HEK293 (cell line): ENCODE measurements around the gene FBXW11.

Source experiments
- CTCF ChIA-PET: fragments of 350-600 bp; formaldehyde crosslinking; extraction: SDS; loops from one replicate; lab custom pipeline; 2021; ENCODE audit warnings: antibody characterized with exemption; lab: Yijun Ruan, JAX
- POLR2A ChIA-PET: fragments of 300-600 bp; formaldehyde crosslinking; extraction: SDS; loops from one replicate; lab custom pipeline; 2020; ENCODE audit warnings: antibody characterized with exemption, inconsistent platforms; lab: Yijun Ruan, JAX
- H3K27ac ChIP-seq: fragments of 200-500 bp; sonication (Bioruptor generic); 2 replicates; pipeline ENCODE4 v1.5.1; 2014; ENCODE audit warnings: low read depth, low read length, control low read depth, inconsistent platforms; ENCODE audit errors: extremely low read depth
- H3K36me3 ChIP-seq, 2 experiments: fragments of 200-500 bp in 1 of 2; sonication (Bioruptor generic) in 1 of 2; 1 replicate in 1 of 2; 2 replicates in 1 of 2; pipeline ENCODE4 v1.5.1; 2014 to 2017; ENCODE audit warnings: inconsistent platforms in 2 of 2, low read length in 2 of 2; ENCODE audit not compliant: control insufficient read depth in 2 of 2, insufficient read depth in 1 of 2
- H3K4me1 ChIP-seq: fragments of 200-500 bp; sonication (Bioruptor generic); 2 replicates; pipeline ENCODE4 v1.5.1; 2014; ENCODE audit warnings: mild to moderate bottlenecking, low read length, inconsistent platforms; ENCODE audit not compliant: control insufficient read depth, insufficient read depth
- H3K4me3 ChIP-seq: 2 replicates; pipeline ENCODE4 v1.5.1; 2011; ENCODE audit warnings: low read depth, mild to moderate bottlenecking, control low read depth, low read length, moderate library complexity
- H3K9me3 ChIP-seq: fragments of 200-500 bp; sonication (Bioruptor generic); 2 replicates; pipeline ENCODE4 v1.5.1; 2014; ENCODE audit warnings: low read depth, low read length, inconsistent platforms; ENCODE audit not compliant: control insufficient read depth, insufficient read depth
- GLIS2 ChIP-seq: fragments of 450-650 bp; formaldehyde crosslinking; IDR thresholded peaks from 2 replicates; pipeline ENCODE4 v1.5.1; 2016; ENCODE audit warnings: missing biosample characterization, missing genetic modification characterization
- KLF1 ChIP-seq: fragments of 450-650 bp; formaldehyde crosslinking; IDR thresholded peaks from 2 replicates; pipeline ENCODE4 v1.5.1; 2016; ENCODE audit warnings: missing biosample characterization, missing genetic modification characterization
- RBAK ChIP-seq: fragments of 450-650 bp; formaldehyde crosslinking; IDR thresholded peaks from 2 replicates; pipeline ENCODE4 v1.5.1; 2016; ENCODE audit warnings: missing biosample characterization, missing genetic modification characterization
- WT1 ChIP-seq: fragments of 450-650 bp; formaldehyde crosslinking; IDR thresholded peaks from 2 replicates; pipeline ENCODE4 v1.5.1; 2016; ENCODE audit warnings: missing biosample characterization, missing genetic modification characterization
- ZNF184 ChIP-seq: fragments of 450-650 bp; IDR thresholded peaks from 2 replicates; pipeline ENCODE4 v1.5.1; 2018; ENCODE audit warnings: missing biosample characterization, mild to moderate bottlenecking, missing genetic modification characterization
- ZNF302 ChIP-seq: fragments of 450-650 bp; formaldehyde crosslinking; IDR thresholded peaks from 2 replicates; pipeline ENCODE4 v1.5.1; 2016; ENCODE audit warnings: missing biosample characterization, missing genetic modification characterization, low read depth
- ZNF510 ChIP-seq: fragments of 450-650 bp; formaldehyde crosslinking; IDR thresholded peaks from 2 replicates; pipeline ENCODE4 v1.5.1; 2018; ENCODE audit warnings: mild to moderate bottlenecking, missing genetic modification characterization, missing biosample characterization; ENCODE audit not compliant: insufficient replicate concordance
- ZNF610 ChIP-seq: fragments of 450-650 bp; formaldehyde crosslinking; IDR thresholded peaks from 2 replicates; pipeline ENCODE4 v1.5.1; 2016; ENCODE audit warnings: missing biosample characterization, missing genetic modification characterization, borderline replicate concordance
- ZNF654 ChIP-seq: fragments of 450-650 bp; formaldehyde crosslinking; IDR thresholded peaks from 2 replicates; pipeline ENCODE4 v1.5.1; 2016; ENCODE audit warnings: low read depth, missing biosample characterization, missing genetic modification characterization
- ZNF670 ChIP-seq: fragments of 450-650 bp; formaldehyde crosslinking; IDR thresholded peaks from 2 replicates; pipeline ENCODE4 v1.5.1; 2016; ENCODE audit warnings: missing biosample characterization, missing genetic modification characterization, low read depth
- ZNF837 ChIP-seq: fragments of 450-650 bp; formaldehyde crosslinking; IDR thresholded peaks from 2 replicates; pipeline ENCODE4 v1.5.1; 2016; ENCODE audit warnings: missing biosample characterization, missing genetic modification characterization
- TF ChIP-seq, protein P1 (sequence below): fragments of 450-650 bp; formaldehyde crosslinking; IDR thresholded peaks from 2 replicates; pipeline ENCODE4 v1.5.1; 2016; ENCODE audit warnings: missing biosample characterization, missing genetic modification characterization
- TF ChIP-seq, protein P2 (sequence below): fragments of 450-650 bp; formaldehyde crosslinking; IDR thresholded peaks from 2 replicates; pipeline ENCODE4 v1.5.1; 2016; ENCODE audit warnings: missing biosample characterization, missing genetic modification characterization
- TF ChIP-seq, protein P3 (sequence below): fragments of 450-650 bp; formaldehyde crosslinking; IDR thresholded peaks from 2 replicates; pipeline ENCODE4 v1.5.1; 2016; ENCODE audit warnings: missing biosample characterization, missing genetic modification characterization
- TF ChIP-seq, protein P4 (sequence below): fragments of 450-650 bp; formaldehyde crosslinking; IDR thresholded peaks from 2 replicates; pipeline ENCODE4 v1.5.1; 2016; ENCODE audit warnings: missing biosample characterization, missing genetic modification characterization, low read depth
- TF ChIP-seq, protein P5 (sequence below): fragments of 450-650 bp; formaldehyde crosslinking; IDR thresholded peaks from 2 replicates; pipeline ENCODE4 v1.5.1; 2017; ENCODE audit warnings: missing biosample characterization, missing genetic modification characterization
- TF ChIP-seq, protein P6 (sequence below): fragments of 450-650 bp; formaldehyde crosslinking; IDR thresholded peaks from 2 replicates; pipeline ENCODE4 v1.5.1; 2017; ENCODE audit warnings: missing biosample characterization, missing genetic modification characterization
- TF ChIP-seq, protein P7 (sequence below): fragments of 450-650 bp; formaldehyde crosslinking; IDR thresholded peaks from 2 replicates; pipeline ENCODE4 v1.5.1; 2017; ENCODE audit warnings: missing biosample characterization, missing genetic modification characterization
- TF ChIP-seq, protein P8 (sequence below): fragments of 450-650 bp; formaldehyde crosslinking; IDR thresholded peaks from 2 replicates; pipeline ENCODE4; 2016; ENCODE audit warnings: missing biosample characterization, missing genetic modification characterization

The FBXW11 gene

DNA sequence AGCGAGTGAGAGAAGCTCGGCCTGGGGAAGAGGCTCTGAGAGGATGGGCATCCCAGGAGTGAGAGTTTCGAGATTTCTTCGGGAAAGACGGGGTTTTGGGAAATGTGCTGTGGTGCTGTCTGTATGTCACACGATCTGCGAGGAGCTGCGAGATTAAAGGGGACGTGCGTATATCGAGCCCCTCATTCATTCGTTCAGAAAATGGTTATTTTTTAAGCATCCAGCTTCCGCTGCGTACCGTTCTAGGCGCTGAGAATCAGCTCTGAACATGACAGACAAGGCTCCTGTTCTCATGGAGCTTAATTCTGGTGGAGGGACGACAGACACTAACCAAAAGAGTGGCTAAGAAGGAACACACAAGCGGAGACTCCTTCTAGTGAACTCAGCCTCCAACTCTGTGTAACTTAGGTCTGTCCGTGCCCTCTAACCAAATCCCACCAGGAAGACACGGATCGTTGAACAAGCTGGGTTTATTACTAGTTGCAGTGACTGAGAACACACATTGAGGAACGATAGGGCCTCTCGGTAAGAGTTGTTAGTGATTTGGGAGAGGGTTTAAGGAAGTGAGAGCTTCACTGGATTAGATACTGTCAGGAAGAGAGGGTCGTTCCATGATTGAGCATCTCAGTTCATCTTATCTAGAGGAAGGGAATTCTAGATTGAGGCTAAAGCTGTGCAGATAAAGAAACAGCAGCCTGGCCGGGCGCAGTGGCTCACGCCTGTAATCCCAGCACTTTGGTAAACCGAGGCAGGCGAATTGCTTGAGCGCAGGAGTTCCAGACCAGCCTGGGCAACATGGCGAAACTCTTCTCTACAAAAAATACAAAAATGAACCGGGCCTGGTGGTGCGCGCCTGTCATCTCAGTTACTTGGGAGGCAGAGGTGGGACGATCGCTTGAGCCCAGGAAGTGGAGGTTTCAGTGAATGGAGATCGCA lies 1.0 kb upstream of the FBXW11 start:
- Histone ChIP-seq H3K36me3 (no peaks in the 10 kb centered on the region; a peak in 1 of 3 replicates), H3K4me3 (peak overlapping the region; percentile 90), H3K9me3 (no peaks in the 10 kb centered on the region), H3K4me1 (peaks cover 23% of the 10 kb centered on the region), H3K27ac (peak overlapping the region; percentile 97)
- ChIA-PET CTCF (interaction anchor here (0.5 to 3.9 kb wide), 11 partner anchors 11 to 624 kb away, joined by 3 to 31 read pairs (median 4); no protein-coding TSS in a partner anchor), POLR2A (interaction anchor here (0.5 to 3.0 kb wide), 12 partner anchors 10 to 620 kb away, joined by 3 to 19 read pairs (median 5); partner anchors contain the start of genes NPM1, STK10 and UBTD2)
- TF ChIP-seq KLF1 (tag by site-specific recombination) = no peak
- no peak for TF ChIP-seq GLIS2 (tag by site-specific recombination)
- no peak for TF ChIP-seq ZNF184 (tag by site-specific recombination)
- TF ChIP-seq ZNF302 = no peak
- no peak for TF ChIP-seq RBAK (tag by site-specific recombination)
- TF ChIP-seq ZNF610 (tag by site-specific recombination) = peak; percentile 4; the same call in 1 of the 2 replicates
- TF ChIP-seq, protein P1, sequence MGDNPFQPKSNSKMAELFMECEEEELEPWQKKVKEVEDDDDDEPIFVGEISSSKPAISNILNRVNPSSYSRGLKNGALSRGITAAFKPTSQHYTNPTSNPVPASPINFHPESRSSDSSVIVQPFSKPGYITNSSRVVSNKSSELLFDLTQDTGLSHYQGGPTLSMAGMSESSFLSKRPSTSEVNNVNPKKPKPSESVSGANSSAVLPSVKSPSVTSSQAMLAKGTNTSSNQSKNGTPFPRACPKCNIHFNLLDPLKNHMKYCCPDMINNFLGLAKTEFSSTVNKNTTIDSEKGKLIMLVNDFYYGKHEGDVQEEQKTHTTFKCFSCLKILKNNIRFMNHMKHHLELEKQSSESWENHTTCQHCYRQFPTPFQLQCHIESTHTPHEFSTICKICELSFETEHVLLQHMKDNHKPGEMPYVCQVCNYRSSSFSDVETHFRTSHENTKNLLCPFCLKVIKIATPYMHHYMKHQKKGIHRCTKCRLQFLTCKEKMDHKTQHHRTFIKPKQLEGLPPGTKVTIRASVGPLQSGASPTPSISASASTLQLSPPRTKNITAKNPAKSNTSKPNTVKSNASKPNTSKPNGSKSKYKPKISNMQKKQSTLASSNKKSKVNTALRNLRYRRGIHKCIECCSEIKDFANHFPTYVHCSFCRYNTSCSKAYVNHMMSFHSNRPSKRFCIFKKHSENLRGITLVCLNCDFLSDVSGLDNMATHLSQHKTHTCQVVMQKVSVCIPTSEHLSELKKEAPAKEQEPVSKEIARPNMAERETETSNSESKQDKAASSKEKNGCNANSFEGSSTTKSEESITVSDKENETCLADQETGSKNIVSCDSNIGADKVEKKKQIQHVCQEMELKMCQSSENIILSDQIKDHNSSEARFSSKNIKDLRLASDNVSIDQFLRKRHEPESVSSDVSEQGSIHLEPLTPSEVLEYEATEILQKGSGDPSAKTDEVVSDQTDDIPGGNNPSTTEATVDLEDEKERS (tag by site-specific recombination) = no peak
- TF ChIP-seq, protein P2, sequence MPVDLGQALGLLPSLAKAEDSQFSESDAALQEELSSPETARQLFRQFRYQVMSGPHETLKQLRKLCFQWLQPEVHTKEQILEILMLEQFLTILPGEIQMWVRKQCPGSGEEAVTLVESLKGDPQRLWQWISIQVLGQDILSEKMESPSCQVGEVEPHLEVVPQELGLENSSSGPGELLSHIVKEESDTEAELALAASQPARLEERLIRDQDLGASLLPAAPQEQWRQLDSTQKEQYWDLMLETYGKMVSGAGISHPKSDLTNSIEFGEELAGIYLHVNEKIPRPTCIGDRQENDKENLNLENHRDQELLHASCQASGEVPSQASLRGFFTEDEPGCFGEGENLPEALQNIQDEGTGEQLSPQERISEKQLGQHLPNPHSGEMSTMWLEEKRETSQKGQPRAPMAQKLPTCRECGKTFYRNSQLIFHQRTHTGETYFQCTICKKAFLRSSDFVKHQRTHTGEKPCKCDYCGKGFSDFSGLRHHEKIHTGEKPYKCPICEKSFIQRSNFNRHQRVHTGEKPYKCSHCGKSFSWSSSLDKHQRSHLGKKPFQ (tag by site-specific recombination) = no peak
- TF ChIP-seq, protein P3, sequence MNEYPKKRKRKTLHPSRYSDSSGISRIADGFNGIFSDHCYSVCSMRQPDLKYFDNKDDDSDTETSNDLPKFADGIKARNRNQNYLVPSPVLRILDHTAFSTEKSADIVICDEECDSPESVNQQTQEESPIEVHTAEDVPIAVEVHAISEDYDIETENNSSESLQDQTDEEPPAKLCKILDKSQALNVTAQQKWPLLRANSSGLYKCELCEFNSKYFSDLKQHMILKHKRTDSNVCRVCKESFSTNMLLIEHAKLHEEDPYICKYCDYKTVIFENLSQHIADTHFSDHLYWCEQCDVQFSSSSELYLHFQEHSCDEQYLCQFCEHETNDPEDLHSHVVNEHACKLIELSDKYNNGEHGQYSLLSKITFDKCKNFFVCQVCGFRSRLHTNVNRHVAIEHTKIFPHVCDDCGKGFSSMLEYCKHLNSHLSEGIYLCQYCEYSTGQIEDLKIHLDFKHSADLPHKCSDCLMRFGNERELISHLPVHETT (tag by site-specific recombination) = peak; percentile 54
- no peak for TF ChIP-seq WT1 (tag by site-specific recombination)
- TF ChIP-seq, protein P4, sequence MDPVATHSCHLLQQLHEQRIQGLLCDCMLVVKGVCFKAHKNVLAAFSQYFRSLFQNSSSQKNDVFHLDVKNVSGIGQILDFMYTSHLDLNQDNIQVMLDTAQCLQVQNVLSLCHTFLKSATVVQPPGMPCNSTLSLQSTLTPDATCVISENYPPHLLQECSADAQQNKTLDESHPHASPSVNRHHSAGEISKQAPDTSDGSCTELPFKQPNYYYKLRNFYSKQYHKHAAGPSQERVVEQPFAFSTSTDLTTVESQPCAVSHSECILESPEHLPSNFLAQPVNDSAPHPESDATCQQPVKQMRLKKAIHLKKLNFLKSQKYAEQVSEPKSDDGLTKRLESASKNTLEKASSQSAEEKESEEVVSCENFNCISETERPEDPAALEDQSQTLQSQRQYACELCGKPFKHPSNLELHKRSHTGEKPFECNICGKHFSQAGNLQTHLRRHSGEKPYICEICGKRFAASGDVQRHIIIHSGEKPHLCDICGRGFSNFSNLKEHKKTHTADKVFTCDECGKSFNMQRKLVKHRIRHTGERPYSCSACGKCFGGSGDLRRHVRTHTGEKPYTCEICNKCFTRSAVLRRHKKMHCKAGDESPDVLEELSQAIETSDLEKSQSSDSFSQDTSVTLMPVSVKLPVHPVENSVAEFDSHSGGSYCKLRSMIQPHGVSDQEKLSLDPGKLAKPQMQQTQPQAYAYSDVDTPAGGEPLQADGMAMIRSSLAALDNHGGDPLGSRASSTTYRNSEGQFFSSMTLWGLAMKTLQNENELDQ (tag by site-specific recombination) = no peak
- TF ChIP-seq, protein P5, sequence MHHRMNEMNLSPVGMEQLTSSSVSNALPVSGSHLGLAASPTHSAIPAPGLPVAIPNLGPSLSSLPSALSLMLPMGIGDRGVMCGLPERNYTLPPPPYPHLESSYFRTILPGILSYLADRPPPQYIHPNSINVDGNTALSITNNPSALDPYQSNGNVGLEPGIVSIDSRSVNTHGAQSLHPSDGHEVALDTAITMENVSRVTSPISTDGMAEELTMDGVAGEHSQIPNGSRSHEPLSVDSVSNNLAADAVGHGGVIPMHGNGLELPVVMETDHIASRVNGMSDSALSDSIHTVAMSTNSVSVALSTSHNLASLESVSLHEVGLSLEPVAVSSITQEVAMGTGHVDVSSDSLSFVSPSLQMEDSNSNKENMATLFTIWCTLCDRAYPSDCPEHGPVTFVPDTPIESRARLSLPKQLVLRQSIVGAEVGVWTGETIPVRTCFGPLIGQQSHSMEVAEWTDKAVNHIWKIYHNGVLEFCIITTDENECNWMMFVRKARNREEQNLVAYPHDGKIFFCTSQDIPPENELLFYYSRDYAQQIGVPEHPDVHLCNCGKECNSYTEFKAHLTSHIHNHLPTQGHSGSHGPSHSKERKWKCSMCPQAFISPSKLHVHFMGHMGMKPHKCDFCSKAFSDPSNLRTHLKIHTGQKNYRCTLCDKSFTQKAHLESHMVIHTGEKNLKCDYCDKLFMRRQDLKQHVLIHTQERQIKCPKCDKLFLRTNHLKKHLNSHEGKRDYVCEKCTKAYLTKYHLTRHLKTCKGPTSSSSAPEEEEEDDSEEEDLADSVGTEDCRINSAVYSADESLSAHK (tag by site-specific recombination) = 0 out of 2 replicates have a peak, but pooled peaks have one; percentile 16
- TF ChIP-seq, protein P6, sequence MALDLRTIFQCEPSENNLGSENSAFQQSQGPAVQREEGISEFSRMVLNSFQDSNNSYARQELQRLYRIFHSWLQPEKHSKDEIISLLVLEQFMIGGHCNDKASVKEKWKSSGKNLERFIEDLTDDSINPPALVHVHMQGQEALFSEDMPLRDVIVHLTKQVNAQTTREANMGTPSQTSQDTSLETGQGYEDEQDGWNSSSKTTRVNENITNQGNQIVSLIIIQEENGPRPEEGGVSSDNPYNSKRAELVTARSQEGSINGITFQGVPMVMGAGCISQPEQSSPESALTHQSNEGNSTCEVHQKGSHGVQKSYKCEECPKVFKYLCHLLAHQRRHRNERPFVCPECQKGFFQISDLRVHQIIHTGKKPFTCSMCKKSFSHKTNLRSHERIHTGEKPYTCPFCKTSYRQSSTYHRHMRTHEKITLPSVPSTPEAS (tag by site-specific recombination) = no peak
- TF ChIP-seq, protein P7, sequence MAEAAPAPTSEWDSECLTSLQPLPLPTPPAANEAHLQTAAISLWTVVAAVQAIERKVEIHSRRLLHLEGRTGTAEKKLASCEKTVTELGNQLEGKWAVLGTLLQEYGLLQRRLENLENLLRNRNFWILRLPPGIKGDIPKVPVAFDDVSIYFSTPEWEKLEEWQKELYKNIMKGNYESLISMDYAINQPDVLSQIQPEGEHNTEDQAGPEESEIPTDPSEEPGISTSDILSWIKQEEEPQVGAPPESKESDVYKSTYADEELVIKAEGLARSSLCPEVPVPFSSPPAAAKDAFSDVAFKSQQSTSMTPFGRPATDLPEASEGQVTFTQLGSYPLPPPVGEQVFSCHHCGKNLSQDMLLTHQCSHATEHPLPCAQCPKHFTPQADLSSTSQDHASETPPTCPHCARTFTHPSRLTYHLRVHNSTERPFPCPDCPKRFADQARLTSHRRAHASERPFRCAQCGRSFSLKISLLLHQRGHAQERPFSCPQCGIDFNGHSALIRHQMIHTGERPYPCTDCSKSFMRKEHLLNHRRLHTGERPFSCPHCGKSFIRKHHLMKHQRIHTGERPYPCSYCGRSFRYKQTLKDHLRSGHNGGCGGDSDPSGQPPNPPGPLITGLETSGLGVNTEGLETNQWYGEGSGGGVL (tag by site-specific recombination) = no peak; the same call in none of the 2 replicates
- no peak for TF ChIP-seq ZNF654 (tag by site-specific recombination)
- no peak for TF ChIP-seq ZNF510 (tag by site-specific recombination)
- no peak for TF ChIP-seq ZNF837 (tag by site-specific recombination)
- TF ChIP-seq, protein P8, sequence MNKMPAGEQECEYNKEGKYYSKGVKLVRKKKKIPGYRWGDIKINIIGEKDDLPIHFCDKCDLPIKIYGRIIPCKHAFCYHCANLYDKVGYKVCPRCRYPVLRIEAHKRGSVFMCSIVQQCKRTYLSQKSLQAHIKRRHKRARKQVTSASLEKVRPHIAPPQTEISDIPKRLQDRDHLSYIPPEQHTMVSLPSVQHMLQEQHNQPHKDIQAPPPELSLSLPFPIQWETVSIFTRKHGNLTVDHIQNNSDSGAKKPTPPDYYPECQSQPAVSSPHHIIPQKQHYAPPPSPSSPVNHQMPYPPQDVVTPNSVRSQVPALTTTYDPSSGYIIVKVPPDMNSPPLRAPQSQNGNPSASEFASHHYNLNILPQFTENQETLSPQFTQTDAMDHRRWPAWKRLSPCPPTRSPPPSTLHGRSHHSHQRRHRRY (tag by site-specific recombination) = no peak
- TF ChIP-seq ZNF670 (tag by site-specific recombination) = no peak
